Caco-2 (cell line): Measurements from ENCODE around the gene SELENOF. TPM values are rescaled to one million over a fixed set of nuclear protein-coding genes. Genes with fewer than 3 reads are reported as not detected.

Experiments used
- BruUV-seq: library from RNA; stranded (reverse); fragments of 400-500 nt; replicated peaks from 2 replicates; lab custom pipeline; 2021; lab: Mats Ljungman, UMichigan
- CTCF ChIA-PET: fragments of 300-600 bp; sonication (Branson Sonifier 250); formaldehyde crosslinking; loops from one replicate; lab custom pipeline; 2022; ENCODE audit warnings: antibody characterized with exemption; lab: Charles Lee
- POLR2A ChIA-PET: fragments of 300-600 bp; sonication (Branson Sonifier 250); formaldehyde crosslinking; loops from one replicate; lab custom pipeline; 2022; ENCODE audit warnings: antibody characterized with exemption; lab: Charles Lee
- DNase-seq, 2 experiments: peaks; one replicate each; pipeline versions ENCODE4 v3.0.0 to v3.0.0-alpha.2; 2020 to 2022
- H3K27me3 ChIP-seq: replicated peaks from 2 replicates; pipeline ENCODE4 v1.6.0; 2011; ENCODE audit warnings: low read length; ENCODE audit not compliant: control insufficient read depth, insufficient read depth
- H3K36me3 ChIP-seq: 2 replicates; pipeline ENCODE4 v1.5.1; 2011; ENCODE audit warnings: low read length; ENCODE audit not compliant: control insufficient read depth, insufficient read depth
- H3K4me1 ChIP-seq: fragments of 250-450 bp; sonication (Bioruptor Pico); 2 replicates; pipeline ENCODE4 v1.5.1; 2020; ENCODE audit warnings: mild to moderate bottlenecking
- H3K4me3 ChIP-seq: 2 replicates; pipeline ENCODE4 v1.5.1; 2011; ENCODE audit warnings: low read depth, mild to moderate bottlenecking, control low read depth, low read length
- H3K9me3 ChIP-seq: fragments of 250-450 bp; sonication (Bioruptor Pico); 2 replicates; pipeline ENCODE4 v1.5.1; 2020; ENCODE audit warnings: mild to moderate bottlenecking, moderate library complexity
- H3K27ac Mint-ChIP-seq: one replicate; pipeline ENCODE4 v1.8.0; 2022; ENCODE audit warnings: mixed read lengths; ENCODE audit not compliant: unreplicated experiment
- H3K27me3 Mint-ChIP-seq: one replicate; pipeline ENCODE4 v1.8.0; 2022; ENCODE audit warnings: mixed read lengths; ENCODE audit not compliant: insufficient read depth, unreplicated experiment
- H3K36me3 Mint-ChIP-seq: one replicate; pipeline ENCODE4 v1.8.0; 2022; ENCODE audit warnings: mild to moderate bottlenecking, mixed read lengths; ENCODE audit not compliant: insufficient read depth, unreplicated experiment
- H3K4me1 Mint-ChIP-seq: one replicate; pipeline ENCODE4 v1.8.0; 2022; ENCODE audit warnings: low read depth, mixed read lengths; ENCODE audit not compliant: unreplicated experiment
- H3K4me3 Mint-ChIP-seq: one replicate; pipeline ENCODE4 v1.8.0; 2022; ENCODE audit warnings: mild to moderate bottlenecking, moderate library complexity, mixed read lengths; ENCODE audit not compliant: unreplicated experiment
- H3K9me3 Mint-ChIP-seq: one replicate; pipeline ENCODE4 v1.8.0; 2022; ENCODE audit warnings: mixed read lengths; ENCODE audit not compliant: unreplicated experiment
- intact Hi-C: fragments of 100-400 bp; cut with micrococcal nuclease; formaldehyde crosslinking; loops from one replicate; pipeline ENCODE4 v1.10.0; 2022; ENCODE audit not compliant: unreplicated experiment
- total RNA-seq: library from RNA; stranded (reverse); gene quantifications from 2 replicates; pipeline ENCODE4 v1.2.3, GENCODE V29; 2022
- TF ChIP-seq, protein P1 (sequence below), 2 experiments: fragments of 200-600 bp in 1 of 2; IDR thresholded peaks; 1 replicate in 1 of 2; 2 replicates in 1 of 2; pipeline versions ENCODE4 v1.5.1 to v1.8.0; 2011 to 2022; ENCODE audit warnings: antibody characterized with exemption in 1 of 2, control low read depth in 1 of 2, inconsistent platforms in 1 of 2, low read depth in 1 of 2, low read length in 1 of 2, mild to moderate bottlenecking in 1 of 2, moderate library complexity in 1 of 2; ENCODE audit not compliant: insufficient read depth in 1 of 2, severe bottlenecking in 1 of 2, unreplicated experiment in 1 of 2

The SELENOF gene
- total RNA-seq, 1 experiment from 2014 or later, result 161 TPM

DNA sequence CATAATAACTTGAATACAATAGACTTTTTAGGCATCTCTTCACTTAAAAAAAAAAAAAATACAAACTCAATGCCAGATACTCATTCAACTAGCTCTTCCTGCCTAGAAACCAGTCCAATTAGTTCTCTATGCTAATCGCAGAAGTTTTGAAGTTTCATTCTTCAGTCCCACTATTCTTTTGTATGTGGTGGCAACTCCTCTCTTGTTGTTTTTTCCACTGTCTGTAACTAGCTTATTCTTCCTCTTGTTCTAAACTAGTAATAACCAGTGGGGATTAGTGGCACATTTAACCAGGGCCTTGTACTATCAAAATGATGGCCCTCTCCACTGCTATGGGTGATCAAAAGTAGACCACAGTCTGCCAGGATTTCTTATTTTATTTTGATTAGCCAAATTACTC is 52.5 kb downstream of the SELENOF start:
- no peak overlapping the region for H3K27ac Mint-ChIP-seq
- no peak for DNase-seq
- POLR2A ChIA-PET, result no interaction called here
- H3K27me3 ChIP-seq, result no peaks in the 10 kb centered on the region
- H3K27me3 Mint-ChIP-seq, result no peaks in the 10 kb centered on the region
- TF ChIP-seq, protein P1, sequence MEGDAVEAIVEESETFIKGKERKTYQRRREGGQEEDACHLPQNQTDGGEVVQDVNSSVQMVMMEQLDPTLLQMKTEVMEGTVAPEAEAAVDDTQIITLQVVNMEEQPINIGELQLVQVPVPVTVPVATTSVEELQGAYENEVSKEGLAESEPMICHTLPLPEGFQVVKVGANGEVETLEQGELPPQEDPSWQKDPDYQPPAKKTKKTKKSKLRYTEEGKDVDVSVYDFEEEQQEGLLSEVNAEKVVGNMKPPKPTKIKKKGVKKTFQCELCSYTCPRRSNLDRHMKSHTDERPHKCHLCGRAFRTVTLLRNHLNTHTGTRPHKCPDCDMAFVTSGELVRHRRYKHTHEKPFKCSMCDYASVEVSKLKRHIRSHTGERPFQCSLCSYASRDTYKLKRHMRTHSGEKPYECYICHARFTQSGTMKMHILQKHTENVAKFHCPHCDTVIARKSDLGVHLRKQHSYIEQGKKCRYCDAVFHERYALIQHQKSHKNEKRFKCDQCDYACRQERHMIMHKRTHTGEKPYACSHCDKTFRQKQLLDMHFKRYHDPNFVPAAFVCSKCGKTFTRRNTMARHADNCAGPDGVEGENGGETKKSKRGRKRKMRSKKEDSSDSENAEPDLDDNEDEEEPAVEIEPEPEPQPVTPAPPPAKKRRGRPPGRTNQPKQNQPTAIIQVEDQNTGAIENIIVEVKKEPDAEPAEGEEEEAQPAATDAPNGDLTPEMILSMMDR (IDR thresholded peaks at IDR 0.05; ENCODE audit: insufficient read depth in 1 of 2, low read depth in 1 of 2, low read length in 1 of 2, severe bottlenecking in 1 of 2, unreplicated experiment in 1 of 2), result no peak
- H3K36me3 ChIP-seq, result no peaks in the 10 kb centered on the region
- H3K9me3 ChIP-seq, result no peaks in the 10 kb centered on the region
- H3K36me3 Mint-ChIP-seq, result peaks cover 16% of the 10 kb centered on the region
- H3K4me1 ChIP-seq, result peaks cover 12% of the 10 kb centered on the region; the same call in 1 of the 2 replicates
- no TSS peak for BruUV-seq
- H3K9me3 Mint-ChIP-seq, result no peaks in the 10 kb centered on the region
- intact Hi-C loops, result no loop called here
- H3K4me3 ChIP-seq, result no peak overlapping the region
- CTCF ChIA-PET, result no interaction called here
- H3K4me3 Mint-ChIP-seq, result no peak overlapping the region
- peaks cover 14% of the 10 kb centered on the region for H3K4me1 Mint-ChIP-seq

DNA sequence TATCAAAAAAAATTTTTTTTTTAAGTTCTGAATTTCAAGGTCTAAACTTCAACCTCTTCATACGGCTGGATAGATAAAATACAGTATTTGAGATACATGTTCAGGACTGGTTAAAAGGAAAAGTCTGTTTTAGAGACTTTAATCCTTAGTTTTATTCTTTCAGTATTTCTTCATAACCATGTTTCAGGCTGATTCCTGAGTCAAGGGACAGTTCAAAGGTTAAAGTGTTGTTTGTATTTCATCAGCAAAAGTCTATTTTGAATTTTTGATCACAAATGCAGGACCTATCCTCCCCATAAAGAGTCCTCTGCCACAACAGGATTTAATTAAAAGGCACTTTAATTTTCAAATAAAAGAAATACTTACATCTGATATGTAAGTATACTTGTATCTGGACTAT is 53.5 kb downstream of the SELENOF start:
- Mint-ChIP-seq H3K27me3 (no peaks in the 10 kb centered on the region), H3K9me3 (no peaks in the 10 kb centered on the region), H3K27ac (no peak overlapping the region), H3K4me1 (peaks cover 14% of the 10 kb centered on the region), H3K36me3 (peaks cover 16% of the 10 kb centered on the region), H3K4me3 (no peak overlapping the region)
- H3K36me3 ChIP-seq, result no peaks in the 10 kb centered on the region
- TF ChIP-seq, protein P1 (IDR thresholded peaks at IDR 0.05; ENCODE audit: insufficient read depth in 1 of 2, low read depth in 1 of 2, low read length in 1 of 2, severe bottlenecking in 1 of 2, unreplicated experiment in 1 of 2), result no peak
- no TSS peak for BruUV-seq
- no peak for DNase-seq
- ChIA-PET CTCF (no interaction called here), POLR2A (no interaction called here)
- peaks cover 12% of the 10 kb centered on the region; the same call in 1 of the 2 replicates for H3K4me1 ChIP-seq
- intact Hi-C loops, result no loop called here
- no peaks in the 10 kb centered on the region for H3K27me3 ChIP-seq
- H3K9me3 ChIP-seq, result no peaks in the 10 kb centered on the region
- no peak overlapping the region for H3K4me3 ChIP-seq

DNA sequence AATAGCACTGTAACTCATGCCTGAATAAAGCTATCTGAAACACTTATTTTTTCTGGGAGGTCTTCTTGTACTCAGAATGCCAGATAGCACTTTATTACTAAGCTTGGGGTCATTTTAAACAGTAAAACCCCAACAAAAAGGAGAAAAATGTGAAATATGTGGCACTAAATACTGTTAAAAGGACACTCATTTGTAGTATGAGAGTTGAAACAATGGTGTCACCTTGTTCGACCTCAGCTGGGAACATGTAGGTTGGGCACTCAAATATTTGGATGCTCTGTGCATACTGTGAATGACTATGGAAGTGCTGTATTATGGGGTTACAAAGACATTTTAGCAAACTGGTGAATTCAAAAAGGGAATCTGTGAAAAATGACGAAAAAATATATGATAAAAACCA is 53.9 kb downstream of the SELENOF start:
- no TSS peak for BruUV-seq
- POLR2A ChIA-PET, result no interaction called here
- CTCF ChIA-PET, result no interaction called here
- Histone ChIP-seq H3K36me3 (no peaks in the 10 kb centered on the region), H3K4me3 (no peak overlapping the region), H3K9me3 (no peaks in the 10 kb centered on the region), H3K4me1 (peaks cover 12% of the 10 kb centered on the region; the same call in 1 of the 2 replicates), H3K27me3 (no peaks in the 10 kb centered on the region)
- peaks cover 14% of the 10 kb centered on the region for H3K4me1 Mint-ChIP-seq
- H3K4me3 Mint-ChIP-seq, result no peak overlapping the region
- no peaks in the 10 kb centered on the region for H3K9me3 Mint-ChIP-seq
- no peak for DNase-seq
- H3K27ac Mint-ChIP-seq, result no peak overlapping the region
- H3K27me3 Mint-ChIP-seq, result no peaks in the 10 kb centered on the region
- TF ChIP-seq, protein P1 (IDR thresholded peaks at IDR 0.05; ENCODE audit: insufficient read depth in 1 of 2, low read depth in 1 of 2, low read length in 1 of 2, severe bottlenecking in 1 of 2, unreplicated experiment in 1 of 2), result no peak
- H3K36me3 Mint-ChIP-seq, result peaks cover 16% of the 10 kb centered on the region
- intact Hi-C loops, result no loop called here
